GM19395 (cell line): ENCODE data around the gene VTCN1.
"Not testable (repeated sequence)": the region's sequence is repeated elsewhere in the genome, so short reads cannot be mapped to it uniquely, and the experiment has no call there.

Experiments
- ATAC-seq: cut with Tn5 transposase; IDR thresholded peaks from one replicate; pipeline ENCODE4 v1.9.1; 2021; ENCODE audit warnings: mild to moderate bottlenecking, moderate library complexity; ENCODE audit not compliant: unreplicated experiment

The VTCN1 gene

DNA sequence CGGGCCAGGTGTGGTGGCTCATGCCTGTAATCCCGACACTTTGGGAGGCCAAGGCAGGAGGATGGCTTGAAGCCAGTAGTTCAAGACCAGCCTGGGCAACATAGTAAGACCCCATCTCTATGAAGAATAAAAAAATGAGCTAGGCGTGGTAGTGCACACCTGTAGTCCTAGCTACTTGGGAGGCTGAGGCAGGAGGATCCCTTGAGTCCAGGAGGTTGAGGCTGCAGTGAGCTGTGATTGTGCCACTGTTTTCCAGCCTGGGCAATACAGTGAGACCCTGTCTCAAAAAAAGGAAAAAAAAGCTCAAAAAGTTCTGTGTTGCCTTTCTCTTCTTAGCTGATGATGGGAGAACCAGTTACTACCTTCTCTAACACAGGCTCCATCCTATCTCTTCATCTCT, 108.9 kb downstream of the VTCN1 start:
- not testable (repeated sequence) for ATAC-seq

DNA sequence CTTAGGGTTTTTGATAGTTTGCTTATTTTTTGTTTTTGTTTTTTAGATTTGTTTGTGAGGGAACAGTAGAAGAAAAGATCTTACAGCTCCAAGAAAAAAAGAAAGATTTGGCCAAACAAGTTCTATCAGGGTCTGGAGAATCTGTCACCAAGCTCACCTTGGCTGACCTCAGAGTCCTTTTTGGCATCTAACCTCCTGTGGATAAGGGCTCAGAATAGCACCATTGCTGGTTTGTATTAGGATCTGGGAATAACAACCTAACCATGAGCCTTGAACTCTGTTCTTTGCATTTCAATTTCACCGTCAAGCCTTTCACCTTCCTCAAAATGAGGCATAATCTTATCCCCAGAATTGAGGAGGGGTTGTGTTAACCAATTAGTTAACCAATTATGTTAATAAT, 109.4 kb downstream of the VTCN1 start:
- ATAC-seq, result no peak

DNA sequence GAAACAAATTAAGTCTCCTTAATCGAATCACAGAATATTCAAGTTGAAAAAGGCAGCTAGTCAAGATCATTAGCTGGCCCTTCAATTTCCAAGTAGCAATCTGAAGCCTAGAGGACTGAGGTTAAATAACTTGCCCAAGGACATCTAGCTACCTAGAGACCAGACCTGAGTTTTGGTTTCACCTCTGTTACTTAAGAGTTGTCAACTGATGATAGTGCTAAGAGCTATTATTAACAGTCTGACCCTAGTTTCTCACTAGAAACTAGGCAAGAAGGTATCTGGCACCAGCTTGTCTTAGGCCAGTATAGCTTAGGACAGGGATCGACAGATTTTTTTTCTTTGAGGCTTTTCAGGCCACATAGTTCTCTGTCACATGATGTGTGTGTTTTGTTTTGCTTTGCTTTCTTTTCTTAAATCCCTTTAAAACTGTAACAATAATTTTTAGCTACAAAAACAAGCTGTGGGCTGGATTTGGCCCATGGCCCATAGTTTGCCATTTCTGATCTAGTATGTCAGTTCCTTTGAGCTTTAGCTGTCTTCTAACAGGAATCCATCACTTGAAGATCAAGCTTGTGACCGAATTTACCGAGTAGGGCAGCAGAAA, 112.3 kb downstream of the VTCN1 start:
- no peak for ATAC-seq

DNA sequence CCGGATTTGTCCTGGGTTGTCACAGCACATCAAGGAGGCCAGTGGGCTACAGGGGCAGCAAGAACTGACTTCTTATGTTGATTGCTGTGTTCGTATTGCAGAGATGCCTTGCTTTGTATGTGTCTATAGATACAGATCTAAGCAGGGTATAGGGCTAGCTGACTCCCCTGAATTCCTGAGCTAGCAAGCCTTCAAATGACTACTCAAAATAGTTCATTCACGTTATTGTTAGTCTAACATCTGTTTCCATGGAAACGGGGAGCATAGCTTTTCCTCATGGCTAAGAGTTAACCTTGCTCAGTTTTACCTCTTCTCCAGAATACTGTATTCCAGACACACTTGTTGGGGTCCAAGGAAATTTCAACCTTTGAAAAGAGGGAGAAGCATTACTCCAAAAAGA, 113.3 kb downstream of the VTCN1 start:
- ATAC-seq, result no peak

DNA sequence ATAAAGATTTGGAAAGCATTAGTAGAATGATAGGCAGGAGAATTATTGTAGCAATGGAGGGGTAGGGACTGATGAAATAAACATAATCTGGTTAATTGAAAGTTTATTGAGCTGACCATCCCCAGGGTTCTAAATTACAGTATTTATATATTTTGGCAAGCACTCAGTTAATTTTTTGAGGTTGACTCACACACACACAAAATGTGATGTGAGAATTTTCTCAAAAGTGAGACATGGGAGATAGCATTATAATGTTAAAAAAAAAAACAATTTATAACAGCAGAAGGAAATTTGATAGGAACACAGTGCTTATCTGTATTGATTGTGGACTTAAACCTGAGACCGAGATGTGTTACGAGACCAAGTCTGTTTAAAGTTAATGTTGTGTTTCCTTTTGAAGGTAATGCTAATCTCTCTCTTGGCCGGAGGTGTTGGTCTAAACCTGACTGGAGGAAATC, 113.7 kb downstream of the VTCN1 start:
- no peak for ATAC-seq

DNA sequence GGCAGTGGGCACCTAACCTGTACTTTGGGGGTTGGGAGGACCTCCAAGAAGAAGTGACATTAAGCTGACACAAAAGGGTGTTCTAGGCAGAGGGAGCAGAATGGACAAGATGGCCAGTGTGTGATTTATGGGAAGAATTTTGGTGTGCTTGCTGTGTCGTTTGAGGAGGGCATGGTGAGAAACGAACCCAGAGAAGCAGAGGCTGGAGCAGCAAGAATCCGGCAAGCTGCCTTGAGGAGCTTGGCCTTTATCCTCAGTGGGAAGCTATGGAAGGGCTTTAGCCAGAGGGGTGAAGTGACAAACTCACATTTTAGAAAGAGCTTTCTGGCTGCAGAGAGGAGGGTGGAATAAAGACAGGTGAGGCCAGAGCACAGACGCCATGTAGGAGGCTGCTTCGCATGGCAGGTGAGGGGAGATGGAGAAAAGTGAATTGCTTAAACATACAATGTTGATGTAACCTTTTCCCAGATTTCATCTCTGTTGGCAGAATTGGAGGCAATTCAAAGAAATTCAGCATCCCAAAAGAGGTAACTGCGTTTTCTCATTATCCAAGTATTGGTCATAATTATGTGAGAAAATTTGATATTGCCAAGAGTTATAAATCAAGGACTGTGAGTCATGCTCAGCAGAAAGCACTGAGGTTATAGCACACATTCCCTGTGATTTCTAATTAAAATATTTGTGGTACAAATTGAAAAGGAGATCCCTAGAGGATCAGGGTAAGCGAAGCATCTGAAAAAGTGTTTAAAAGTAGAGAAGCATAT, 115.7 kb downstream of the VTCN1 start:
- ATAC-seq, result no peak

DNA sequence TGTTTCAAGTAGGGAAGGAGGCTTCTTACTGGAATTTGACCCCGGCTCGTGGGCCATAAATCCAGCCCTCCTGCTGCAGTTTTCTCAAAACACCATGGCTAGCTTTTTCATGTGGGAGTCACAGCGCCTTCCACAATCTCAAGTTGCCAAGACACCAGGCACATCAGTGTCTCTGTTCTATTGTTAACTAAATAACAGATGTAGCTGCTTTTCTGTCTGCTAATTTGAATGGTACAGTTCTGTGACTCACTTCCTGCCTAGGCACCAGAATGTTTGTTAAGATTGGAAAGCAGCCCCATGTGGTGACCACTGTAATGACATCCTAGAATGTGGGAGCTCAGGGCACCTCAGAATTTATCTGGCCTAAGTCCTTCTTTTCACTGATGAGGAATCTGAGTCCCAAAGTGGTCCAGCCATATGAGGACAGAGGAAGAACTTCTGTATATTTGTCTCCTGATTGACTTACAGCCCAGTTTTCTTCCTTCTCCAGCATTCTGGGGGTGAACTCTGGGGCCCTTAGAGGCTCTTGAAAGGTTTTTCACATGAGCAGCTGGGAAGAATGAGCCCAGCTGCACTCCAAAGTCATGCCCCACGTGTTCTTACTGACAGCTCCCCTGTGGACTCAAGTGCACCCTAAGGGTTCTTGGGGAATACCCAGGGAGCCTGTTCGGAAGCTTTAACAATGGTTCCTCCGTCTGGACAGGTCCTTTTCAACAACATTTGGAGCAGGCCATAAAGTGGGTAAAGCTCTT, 116.7 kb downstream of the VTCN1 start:
- peak; percentile 81 for ATAC-seq
